ENCODE measurements around the gene HEXIM1. TPM values are rescaled to one million over a fixed set of nuclear protein-coding genes. Genes with fewer than 3 reads are reported as not detected.

Gene HEXIM1
- polyA plus RNA-seq, 3 donors, result 2.2 to 14.8 (median 2.5) TPM

- no peak overlapping the region for H3K4me3 ChIP-seq (replicated peaks in 1 of 3; ENCODE audit: low read depth in 2 of 3, low read length in 3 of 3)
These were observed 42.2 kb upstream of the HEXIM1 start for GRCh38 chr17:45106096-45106495.

GRCh38 chr17:45106582-45106981 is 41.7 kb upstream of the HEXIM1 start:
- Histone ChIP-seq H3K4me2 (replicated peaks; ENCODE audit: extremely low read depth, low read length, poor library complexity, severe bottlenecking) (no peak overlapping the region), H3K27ac (ENCODE audit: low read depth in 1 of 2, low read length in 2 of 2) (no peak overlapping the region), H3K4me1 (ENCODE audit: control insufficient read depth in 1 of 2, insufficient read depth in 2 of 2, low read length in 2 of 2) (no peaks in the 10 kb centered on the region), H3K9me3 (replicated peaks in 1 of 2; ENCODE audit: control insufficient read depth in 1 of 2, insufficient read depth in 1 of 2, low read length in 2 of 2) (no peaks in the 10 kb centered on the region), H3K4me3 (replicated peaks in 1 of 3; ENCODE audit: low read depth in 2 of 3, low read length in 3 of 3) (no peak overlapping the region), H2AFZ (ENCODE audit: insufficient read depth, low read depth, low read length, poor library complexity, severe bottlenecking) (no peak overlapping the region), H4K20me1 (ENCODE audit: insufficient read depth, low read length) (peaks cover 50% of the 10 kb centered on the region), H3K36me3 (replicated peaks in 1 of 2; ENCODE audit: control insufficient read depth in 1 of 2, insufficient read depth in 2 of 2, low read length in 2 of 2) (peaks cover 73 to 78% of the 10 kb centered on the region in 2 donors), H3K79me2 (ENCODE audit: insufficient read depth, low read length) (no peaks in the 10 kb centered on the region), H3K9ac (ENCODE audit: insufficient read depth, low read length, poor library complexity, severe bottlenecking) (no peak overlapping the region), H3K27me3 (ENCODE audit: control insufficient read depth in 2 of 2, insufficient read depth in 2 of 2, low read length in 2 of 2) (no peaks in the 10 kb centered on the region)
- Mint-ChIP-seq H3K9me3 (no peaks in the 10 kb centered on the region), H3K4me3 (no peak overlapping the region), H3K36me3 (peaks cover 71 to 76% of the 10 kb centered on the region in 2 donors), H3K4me1 (no peaks in the 10 kb centered on the region), H3K27ac (peak overlapping the region in 1 of 7 donors; percentile 8), H3K27me3 (ENCODE audit: low read depth in 3 of 3) (peaks cover 0 to 3% (median 1%) of the 10 kb centered on the region in 3 donors)
- WGBS (ENCODE audit: insufficient coverage), result 96% methylated on average over 5 of the region's 5 CpGs
- TF ChIP-seq CTCF (IDR thresholded peaks at IDR 0.05), result no peak
- DNase-seq, result no peak
- intact Hi-C loops (cut with micrococcal nuclease), result no loop called here

More at GRCh38 chr17:45106096-45106495, 42.2 kb upstream of the HEXIM1 start:
- no peak overlapping the region for H3K9ac ChIP-seq (ENCODE audit: insufficient read depth, low read length, poor library complexity, severe bottlenecking)
- H3K36me3 ChIP-seq (replicated peaks in 1 of 2; ENCODE audit: control insufficient read depth in 1 of 2, insufficient read depth in 2 of 2, low read length in 2 of 2), result peaks cover 77 to 83% of the 10 kb centered on the region in 2 donors
- H3K9me3 Mint-ChIP-seq, result no peaks in the 10 kb centered on the region
- no peak overlapping the region for H2AFZ ChIP-seq (ENCODE audit: insufficient read depth, low read depth, low read length, poor library complexity, severe bottlenecking)
- peaks cover 50% of the 10 kb centered on the region for H4K20me1 ChIP-seq (ENCODE audit: insufficient read depth, low read length)
- 100% methylated on average over 4 of the region's 5 CpGs for WGBS (ENCODE audit: insufficient coverage)
- no peak overlapping the region for H3K27ac Mint-ChIP-seq
- no peaks in the 10 kb centered on the region for H3K4me1 Mint-ChIP-seq
- peaks cover 0 to 3% (median 1%) of the 10 kb centered on the region in 3 donors for H3K27me3 Mint-ChIP-seq (ENCODE audit: low read depth in 3 of 3)
- no peak overlapping the region for H3K4me3 Mint-ChIP-seq
- DNase-seq, result no peak
- no peaks in the 10 kb centered on the region for H3K27me3 ChIP-seq (ENCODE audit: control insufficient read depth in 2 of 2, insufficient read depth in 2 of 2, low read length in 2 of 2)
- H3K27ac ChIP-seq (ENCODE audit: low read depth in 1 of 2, low read length in 2 of 2), result no peak overlapping the region
- intact Hi-C loops (cut with micrococcal nuclease), result no loop called here
- peaks cover 72 to 81% of the 10 kb centered on the region in 2 donors for H3K36me3 Mint-ChIP-seq
- TF ChIP-seq CTCF (IDR thresholded peaks at IDR 0.05), result no peak
- H3K79me2 ChIP-seq (ENCODE audit: insufficient read depth, low read length), result no peaks in the 10 kb centered on the region
- no peaks in the 10 kb centered on the region for H3K4me1 ChIP-seq (ENCODE audit: control insufficient read depth in 1 of 2, insufficient read depth in 2 of 2, low read length in 2 of 2)
- H3K9me3 ChIP-seq (replicated peaks in 1 of 2; ENCODE audit: control insufficient read depth in 1 of 2, insufficient read depth in 1 of 2, low read length in 2 of 2), result no peaks in the 10 kb centered on the region
- H3K4me2 ChIP-seq (replicated peaks; ENCODE audit: extremely low read depth, low read length, poor library complexity, severe bottlenecking), result no peak overlapping the region
